NK-92 (cell line): ENCODE measurements around the gene TREH.
"Not testable (repeated sequence)": the region's sequence is repeated elsewhere in the genome, so short reads cannot be mapped to it uniquely, and the experiment has no call there.

Experiments used
- DNase-seq: peaks from one replicate; lab custom pipeline; 2025; ENCODE audit not compliant: unreplicated experiment; lab: John Stamatoyannopoulos, UW

TREH gene

DNA sequence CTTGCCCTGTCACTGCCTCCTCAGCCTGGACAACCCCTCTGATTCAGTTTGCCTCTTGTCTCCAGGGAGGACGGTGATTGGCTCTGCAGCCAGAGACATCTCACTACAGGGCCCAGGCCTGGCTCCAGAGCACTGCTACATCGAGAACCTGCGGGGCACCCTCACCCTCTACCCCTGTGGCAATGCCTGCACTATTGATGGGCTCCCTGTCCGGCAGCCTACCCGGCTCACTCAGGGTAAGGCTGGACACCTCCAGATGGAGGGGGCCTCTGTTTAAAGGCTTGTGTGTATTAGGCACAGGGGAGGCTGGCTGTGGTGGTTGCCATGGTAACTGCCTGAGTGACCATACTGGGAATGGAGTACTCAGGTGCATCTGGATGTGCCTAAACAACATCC, 63.5 kb downstream of the TREH start:
- no peak for DNase-seq

DNA sequence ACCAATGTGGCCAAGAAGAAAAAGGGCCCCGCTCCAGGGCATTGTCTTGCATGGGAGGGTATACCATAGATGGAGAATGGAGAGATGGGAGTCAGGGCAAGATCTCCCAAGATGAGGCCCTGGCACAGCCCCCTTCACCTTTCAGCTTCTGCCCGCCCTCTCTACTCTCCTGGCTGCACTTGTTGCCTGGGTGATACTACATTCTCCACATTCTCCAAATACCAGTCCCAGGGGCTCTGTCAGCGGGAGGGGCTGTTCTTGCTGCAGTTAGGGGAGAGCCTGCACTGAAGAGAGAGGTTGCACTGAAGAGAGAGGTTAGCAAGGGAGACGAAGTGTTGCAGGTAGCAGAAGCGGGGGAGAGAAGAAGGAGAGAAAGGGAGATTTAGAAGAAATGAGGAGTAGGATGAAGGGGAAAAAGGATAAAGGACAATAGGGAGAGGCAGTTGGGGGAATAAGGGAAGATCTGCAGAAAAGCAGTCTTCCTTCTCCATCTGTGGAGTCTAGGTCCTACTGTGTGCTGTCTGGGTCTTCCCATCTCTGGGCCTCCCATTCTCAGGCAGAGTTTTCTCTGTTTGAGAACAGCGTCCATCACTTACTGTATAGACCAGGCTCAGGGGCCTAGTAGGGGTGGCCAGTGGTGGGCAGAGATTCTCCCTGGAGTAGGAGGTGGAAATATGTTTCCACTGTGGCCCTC, 64.0 kb downstream of the TREH start:
- no peak for DNase-seq

DNA sequence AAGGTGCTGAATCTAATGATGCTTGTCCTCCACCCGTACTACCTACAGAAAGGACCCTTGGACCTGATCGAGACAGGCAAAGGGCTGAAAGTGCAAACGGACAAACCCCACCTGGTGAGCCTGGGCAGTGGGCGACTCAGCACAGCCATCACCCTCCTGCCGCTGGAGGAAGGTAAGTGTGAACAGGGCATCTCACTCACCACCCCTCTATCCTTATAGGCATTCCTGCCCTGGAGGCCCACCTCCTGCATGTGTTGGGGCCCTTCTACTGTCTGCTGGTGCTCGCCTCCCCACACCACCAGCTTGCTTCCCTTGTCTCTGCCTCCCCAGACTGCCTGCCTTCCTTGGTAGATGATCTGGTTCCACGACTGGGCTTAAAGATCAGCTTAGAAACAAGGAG, 64.9 kb downstream of the TREH start:
- no peak for DNase-seq

DNA sequence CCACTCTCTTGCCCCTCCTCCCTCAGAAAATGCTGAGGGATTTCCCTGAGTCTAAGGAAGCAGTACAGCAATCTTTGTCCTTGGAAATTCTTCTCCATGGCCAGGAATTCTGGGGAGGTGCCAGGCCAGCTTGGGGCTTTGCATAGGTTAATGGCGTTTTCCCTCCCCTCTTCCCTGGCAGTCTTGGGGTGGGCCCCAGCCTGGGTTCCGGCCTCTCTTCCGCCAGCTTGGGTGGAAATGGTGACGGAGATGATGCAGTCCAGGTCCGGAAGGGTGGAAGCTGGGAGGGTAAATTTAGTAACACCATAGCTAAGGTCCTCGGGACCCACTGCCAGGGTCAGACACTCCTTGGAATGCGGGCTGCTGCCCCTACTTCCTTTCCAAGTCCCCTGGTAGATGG, 67.1 kb downstream of the TREH start:
- DNase-seq = no peak

DNA sequence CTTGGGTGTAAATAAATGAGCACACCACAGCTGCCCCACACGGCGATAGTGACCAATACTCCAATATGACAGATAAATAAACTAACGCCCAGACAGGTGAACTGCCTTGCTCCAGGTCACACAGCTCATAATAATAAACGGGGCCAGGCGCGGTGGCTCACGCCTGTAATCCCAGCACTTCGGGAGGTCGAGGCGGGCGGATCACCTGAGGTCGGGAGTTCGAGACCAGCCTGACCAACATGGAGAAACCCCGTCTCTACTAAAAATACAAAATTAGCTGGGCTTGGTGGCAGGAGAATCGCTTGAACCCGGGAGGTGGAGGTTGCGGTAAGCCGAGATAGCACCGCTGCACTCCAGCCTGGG, 68.0 kb downstream of the TREH start:
- DNase-seq = not testable (repeated sequence)

DNA sequence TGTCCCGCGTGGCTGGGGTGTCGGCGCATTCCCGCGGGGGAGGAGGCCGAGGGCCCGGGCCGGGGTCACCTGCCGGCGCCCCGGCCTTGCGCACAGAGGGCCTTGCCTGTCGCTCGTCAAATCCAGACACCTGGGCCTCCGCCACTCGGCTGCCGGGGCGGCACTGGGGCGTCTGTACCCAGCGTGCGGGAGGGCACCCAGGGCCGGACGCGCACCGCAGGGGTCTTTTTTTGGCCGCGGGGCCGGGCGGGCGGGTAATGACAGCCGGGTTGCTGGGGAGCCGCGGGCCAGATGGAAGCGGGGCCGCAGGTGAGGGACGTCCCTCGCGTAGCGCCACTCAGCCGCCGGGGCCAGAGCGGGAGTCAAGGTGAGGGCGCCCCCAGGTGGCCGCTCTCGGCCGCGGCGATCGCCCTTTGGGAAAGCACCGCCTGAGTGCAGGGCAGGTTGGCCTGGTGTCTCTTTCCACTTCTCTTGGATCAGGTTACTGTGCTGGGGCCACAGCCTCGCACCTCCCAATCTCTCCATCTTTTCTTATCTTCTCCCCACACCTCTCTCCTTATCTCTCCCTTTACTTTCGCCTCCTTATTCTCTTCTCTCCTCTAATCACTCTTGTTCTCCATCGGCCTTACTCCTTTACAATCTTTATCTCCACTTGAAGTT, 68.5 kb downstream of the TREH start:
- no peak for DNase-seq

DNA sequence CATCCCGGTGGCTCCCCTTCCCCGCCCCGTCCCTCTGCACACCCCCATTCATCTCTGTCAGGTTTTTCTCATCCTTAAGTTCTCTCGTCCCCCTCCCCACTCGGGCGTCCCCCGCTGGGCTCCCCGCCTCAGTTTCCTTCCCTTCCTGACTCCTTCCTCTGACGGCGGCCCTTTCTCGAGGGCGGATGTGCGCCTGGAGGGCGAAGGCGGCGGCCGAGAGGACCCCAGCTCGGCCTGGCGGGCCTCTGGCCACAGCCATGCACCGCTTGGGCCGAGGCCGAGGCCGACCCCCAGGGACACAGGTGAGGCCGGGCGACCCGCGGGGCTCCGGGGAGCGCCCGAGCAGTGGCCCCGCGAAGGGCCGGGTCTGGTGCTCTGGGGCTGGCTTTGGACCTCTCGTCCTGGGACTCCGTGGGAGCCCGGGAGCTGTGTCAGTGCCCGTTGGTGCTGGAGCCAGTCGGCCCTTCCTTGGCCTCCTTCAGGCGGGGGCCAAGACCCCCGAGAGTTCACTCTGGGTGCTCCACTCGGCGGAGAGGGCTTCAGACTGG, 69.2 kb downstream of the TREH start:
- DNase-seq = no peak

DNA sequence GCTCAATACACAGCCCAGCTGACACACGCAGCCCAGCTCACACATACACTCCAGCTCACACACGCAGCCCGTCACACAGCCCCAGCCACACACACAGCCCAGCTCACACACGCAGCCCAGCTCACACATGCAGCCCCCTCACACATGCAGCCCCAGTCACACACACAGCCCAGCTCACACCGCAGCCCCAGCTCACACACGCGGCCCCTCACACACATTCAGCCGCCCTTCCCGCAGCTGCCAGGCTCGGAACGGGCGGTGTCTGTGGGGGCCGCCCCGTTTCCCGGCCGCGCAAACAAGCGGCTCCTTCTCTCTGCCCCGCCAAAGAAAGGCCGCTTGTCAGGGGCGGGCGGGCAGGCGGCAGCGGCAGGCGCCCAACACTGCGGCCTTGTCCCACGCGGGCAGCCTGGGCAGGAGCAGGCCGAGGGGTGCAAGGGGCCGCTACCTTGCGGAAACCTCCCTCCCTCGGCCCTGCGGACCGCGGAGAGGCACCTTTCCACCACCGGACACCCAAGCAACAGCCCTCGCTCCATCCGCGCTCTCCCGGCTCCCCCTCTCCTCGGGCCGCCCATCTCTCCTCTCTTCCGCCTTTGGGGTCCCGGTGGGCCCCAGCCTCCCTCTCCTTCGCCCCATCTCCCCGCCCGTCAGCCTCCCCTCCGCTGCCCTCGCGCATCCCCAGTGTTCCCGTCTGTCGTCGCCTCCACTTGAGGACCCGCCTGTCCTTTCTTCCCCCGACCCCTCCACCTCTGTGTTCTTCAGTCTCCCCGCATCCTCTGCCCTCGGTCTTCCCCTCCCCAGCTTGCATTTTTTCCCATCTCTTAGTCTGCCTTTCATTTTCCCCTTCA, 69.8 kb downstream of the TREH start:
- no peak for DNase-seq

DNA sequence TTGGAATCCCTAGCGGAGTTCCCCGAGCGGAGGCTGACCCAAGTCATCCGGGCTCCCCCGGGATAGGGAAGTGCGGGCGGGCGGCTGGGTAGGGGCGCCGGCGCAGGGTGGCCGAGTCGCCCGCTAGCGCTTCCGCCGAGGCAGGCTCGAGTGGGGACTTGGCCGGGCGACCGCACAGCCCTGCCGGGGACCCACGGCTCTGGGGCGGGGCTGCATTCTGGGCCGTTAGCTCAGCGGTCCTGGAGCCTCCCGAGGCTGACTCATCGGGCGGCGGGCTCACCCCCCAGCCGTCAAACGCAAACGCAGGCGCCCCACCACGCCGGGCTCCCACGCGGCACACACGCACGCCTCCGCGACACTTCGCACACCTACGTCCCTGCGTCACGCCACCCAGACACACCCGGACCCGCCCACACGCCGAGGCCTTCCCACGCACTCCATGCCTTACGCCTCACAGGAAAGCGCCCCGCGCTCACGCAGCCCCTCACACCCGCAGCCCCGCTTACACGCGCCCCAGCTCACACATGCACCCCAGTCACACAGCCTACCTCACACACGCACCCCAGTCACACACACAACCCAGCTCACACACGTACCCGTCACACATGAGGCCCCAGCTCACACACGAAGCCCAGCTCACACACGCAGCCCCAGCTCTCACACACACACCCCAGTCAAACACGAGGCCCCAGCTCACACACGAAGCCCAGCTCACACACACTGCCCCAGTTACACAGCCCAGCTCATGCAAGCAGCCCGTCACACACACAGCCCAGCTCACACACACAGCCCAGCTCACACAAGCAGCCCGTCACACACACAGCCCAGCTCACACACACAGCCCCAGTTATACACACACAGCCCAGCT, 70.9 kb downstream of the TREH start:
- peak; percentile 41 for DNase-seq

DNA sequence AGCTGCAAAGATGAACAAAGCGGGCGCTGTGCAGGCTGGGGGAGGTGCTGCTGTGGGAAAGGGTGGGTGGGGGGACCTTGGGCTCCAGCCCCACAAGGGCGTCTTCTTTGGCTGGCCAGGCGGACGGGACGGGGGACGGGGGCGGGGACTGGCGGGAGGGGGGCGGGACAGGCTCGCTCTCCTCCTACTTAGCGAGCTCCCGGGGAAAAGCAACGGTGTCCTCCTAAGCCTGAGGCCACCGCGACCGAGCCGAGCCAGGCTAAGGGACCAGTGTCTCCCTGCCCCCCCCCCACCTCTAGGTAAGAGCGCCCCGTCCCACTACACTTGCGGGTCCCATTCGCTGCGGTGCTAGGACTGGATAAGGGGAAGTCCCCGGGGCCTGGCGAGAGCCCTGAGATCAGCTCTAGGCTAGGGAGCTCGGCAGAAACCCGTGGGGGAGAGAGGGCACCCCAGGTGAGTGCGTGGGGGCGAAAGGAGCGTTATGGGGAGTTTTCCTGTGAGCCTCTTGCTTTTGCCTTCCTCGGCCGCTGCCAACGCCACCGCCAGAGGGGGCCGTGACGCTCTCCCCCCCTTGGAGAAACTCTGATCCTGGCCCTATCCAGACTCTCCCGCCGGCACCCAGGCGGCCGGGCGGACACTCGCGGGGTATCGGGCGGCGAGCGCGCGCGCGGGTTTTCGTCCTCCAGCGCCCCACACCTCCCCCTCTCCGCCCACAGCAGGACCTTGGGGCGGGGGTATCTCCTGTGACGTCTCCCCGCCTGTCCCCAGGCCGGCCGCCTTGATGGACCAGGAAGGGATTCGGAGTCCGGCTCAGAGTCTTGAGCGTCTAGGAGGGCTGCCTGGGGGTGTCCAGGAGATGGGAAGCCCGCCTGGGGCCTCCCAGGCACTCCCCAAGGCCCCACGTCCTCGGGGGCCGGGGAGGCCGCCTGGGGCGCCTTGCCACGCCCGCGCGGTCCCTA, 71.8 kb downstream of the TREH start, which contains the start of gene PHLDB1:
Gene PHLDB1, plus strand, starts transcription at position 215 of the 959 bp plus-strand sequence. CDS start 6,222 bp downstream, outside the sequence.
- no peak for DNase-seq
